ENCODE measurements around the gene CEMIP. TPM values are rescaled to one million over a fixed set of nuclear protein-coding genes. Genes with fewer than 3 reads are reported as not detected.

Gene CEMIP
- total and polyA plus RNA-seq, 2 of the 13 experiments (the other 11 are each of a cell fraction or from before 2014, with no cell fraction given): 4.3 to 28.5 TPM

GRCh38 chr15:80931191-80931590 lies 152.0 kb downstream of the CEMIP start (continued):
- no peak for TF ChIP-seq ZNF580 (CRISPR knock-in tag; IDR thresholded peaks at IDR 0.05; ENCODE audit: borderline replicate concordance, low read depth)
- TF ChIP-seq ZNF792 (CRISPR knock-in tag; IDR thresholded peaks at IDR 0.05): no peak

- ATAC-seq (no peak), DNase-seq (ENCODE audit: low spot score) (no peak), FAIRE-seq (no peak)
- Histone ChIP-seq H3K9me3 (ENCODE audit: low read length) (no peaks in the 10 kb centered on the region), H3K4me2 (ENCODE audit: low read depth, low read length) (no peak overlapping the region), H2AFZ (ENCODE audit: low read length) (no peak overlapping the region), H3K79me2 (ENCODE audit: insufficient read depth, low read length) (no peaks in the 10 kb centered on the region), H3K27me3 (ENCODE audit: control insufficient read depth in 1 of 2, insufficient read depth in 2 of 2, low read length in 2 of 2) (no peaks in the 10 kb centered on the region), H3K27ac (ENCODE audit: extremely low read length, insufficient read depth, low read length) (no peak overlapping the region), H3K36me3 (replicated peaks in 1 of 2; ENCODE audit: control insufficient read depth in 1 of 2, insufficient read depth in 2 of 2, low read length in 2 of 2) (peaks cover 26 to 70% of the 10 kb centered on the region in 2 experiments; a peak in 4 of 5 replicates), H3K4me1 (ENCODE audit: insufficient read depth, low read length) (no peaks in the 10 kb centered on the region), H3K9ac (ENCODE audit: insufficient read depth, low read depth, low read length) (no peak overlapping the region), H3K4me3 (replicated peaks in 1 of 3; ENCODE audit: insufficient read depth in 1 of 3, low read depth in 2 of 3, low read length in 3 of 3) (no peak overlapping the region), H4K20me1 (ENCODE audit: insufficient read depth, low read length) (no peaks in the 10 kb centered on the region)
- in situ Hi-C loops (cut with HindIII; ENCODE audit: extremely low pct_ligation_motif_present, low pct_unique_long_range_greater_than_20kb) (no loop called here), intact Hi-C loops (cut with micrococcal nuclease; ENCODE audit: unreplicated experiment) (no loop called here)
- TF ChIP-seq HOMEZ (CRISPR knock-in tag; IDR thresholded peaks at IDR 0.05; ENCODE audit: low read depth) (no peak), ZNF549 (CRISPR knock-in tag; IDR thresholded peaks at IDR 0.05) (no peak), ZSCAN31 (CRISPR knock-in tag; IDR thresholded peaks at IDR 0.05; ENCODE audit: low read depth) (no peak), CBX5 (CRISPR knock-in tag; IDR thresholded peaks at IDR 0.05; ENCODE audit: borderline replicate concordance) (no peak), PRMT3 (CRISPR knock-in tag; IDR thresholded peaks at IDR 0.05; ENCODE audit: borderline replicate concordance, low read depth) (no peak), MXD4 (CRISPR knock-in tag; IDR thresholded peaks at IDR 0.05) (no peak), ZNF761 (CRISPR knock-in tag; conservative IDR thresholded peaks at IDR 0.05) (no peak)
- WGBS (ENCODE audit: low lambda C conversion rate): 94% methylated on average over 15 of the region's 20 CpGs
- CTCF ChIA-PET (ENCODE audit: low intra/inter-chr PET ratio, low total read pairs): no interaction called here
- POLR2A ChIA-PET: no interaction called here
- BruUV-seq (replicated peaks): no TSS peak
Measured at GRCh38 chr15:80931721-80932512, 152.7 kb downstream of the CEMIP start.
